ENCODE results near the gene DRAXIN.
A peak's percentile ranks its signal among the peaks of the same experiment; 100 is the strongest.

Gene DRAXIN

DNA sequence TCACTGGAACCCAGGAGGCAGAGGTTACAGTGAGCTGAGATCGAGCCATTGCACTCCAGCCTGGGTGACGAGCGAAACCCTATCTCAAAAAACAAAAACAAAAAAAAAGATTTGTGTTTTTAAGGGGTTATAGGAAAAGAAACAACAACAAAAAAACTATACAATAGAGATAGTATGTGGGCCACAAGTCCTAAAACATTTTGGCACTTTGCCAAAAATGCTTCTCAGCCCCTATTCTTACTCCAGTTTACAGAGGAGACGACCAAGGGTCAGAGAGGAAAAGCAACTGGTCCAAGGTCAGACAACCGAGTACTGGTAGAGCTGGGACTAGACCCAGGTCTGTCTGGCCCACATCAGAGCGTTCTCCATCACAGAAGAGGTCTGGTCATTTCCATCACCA lies 33.9 kb upstream of the DRAXIN start:
- TF ChIP-seq, protein P1, sequence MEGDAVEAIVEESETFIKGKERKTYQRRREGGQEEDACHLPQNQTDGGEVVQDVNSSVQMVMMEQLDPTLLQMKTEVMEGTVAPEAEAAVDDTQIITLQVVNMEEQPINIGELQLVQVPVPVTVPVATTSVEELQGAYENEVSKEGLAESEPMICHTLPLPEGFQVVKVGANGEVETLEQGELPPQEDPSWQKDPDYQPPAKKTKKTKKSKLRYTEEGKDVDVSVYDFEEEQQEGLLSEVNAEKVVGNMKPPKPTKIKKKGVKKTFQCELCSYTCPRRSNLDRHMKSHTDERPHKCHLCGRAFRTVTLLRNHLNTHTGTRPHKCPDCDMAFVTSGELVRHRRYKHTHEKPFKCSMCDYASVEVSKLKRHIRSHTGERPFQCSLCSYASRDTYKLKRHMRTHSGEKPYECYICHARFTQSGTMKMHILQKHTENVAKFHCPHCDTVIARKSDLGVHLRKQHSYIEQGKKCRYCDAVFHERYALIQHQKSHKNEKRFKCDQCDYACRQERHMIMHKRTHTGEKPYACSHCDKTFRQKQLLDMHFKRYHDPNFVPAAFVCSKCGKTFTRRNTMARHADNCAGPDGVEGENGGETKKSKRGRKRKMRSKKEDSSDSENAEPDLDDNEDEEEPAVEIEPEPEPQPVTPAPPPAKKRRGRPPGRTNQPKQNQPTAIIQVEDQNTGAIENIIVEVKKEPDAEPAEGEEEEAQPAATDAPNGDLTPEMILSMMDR (conservative IDR thresholded peaks at IDR 0.05; ENCODE audit: low read depth, low read length) = no peak
- no peak overlapping the region for H3K4me3 ChIP-seq (ENCODE audit: low read length)
- no peak for DNase-seq (ENCODE audit: low read depth)

DNA sequence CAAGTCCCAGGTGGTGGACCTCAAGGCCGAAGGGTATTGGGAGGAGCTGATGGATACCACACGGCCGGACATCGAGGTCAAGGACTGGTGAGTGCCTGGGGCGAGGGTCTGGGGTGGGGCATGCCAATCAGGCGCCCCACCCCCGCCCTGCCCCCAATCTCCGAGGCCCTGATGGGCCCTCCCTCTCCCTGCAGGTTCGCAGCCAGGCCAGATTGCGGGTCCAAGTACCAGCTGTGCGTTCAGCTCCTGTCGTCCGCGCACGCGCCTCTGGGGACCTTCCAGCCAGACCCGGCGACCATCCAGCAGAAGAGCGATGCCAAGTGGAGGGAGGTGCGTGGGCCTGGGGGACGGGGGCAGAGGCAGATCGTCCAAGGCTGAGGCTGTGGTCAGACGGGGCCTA lies 33.0 kb upstream of the DRAXIN start:
- DNase-seq (ENCODE audit: low read depth) = no peak
- H3K4me3 ChIP-seq (ENCODE audit: low read length) = no peak overlapping the region
- TF ChIP-seq, protein P1 (conservative IDR thresholded peaks at IDR 0.05; ENCODE audit: low read depth, low read length) = no peak

DNA sequence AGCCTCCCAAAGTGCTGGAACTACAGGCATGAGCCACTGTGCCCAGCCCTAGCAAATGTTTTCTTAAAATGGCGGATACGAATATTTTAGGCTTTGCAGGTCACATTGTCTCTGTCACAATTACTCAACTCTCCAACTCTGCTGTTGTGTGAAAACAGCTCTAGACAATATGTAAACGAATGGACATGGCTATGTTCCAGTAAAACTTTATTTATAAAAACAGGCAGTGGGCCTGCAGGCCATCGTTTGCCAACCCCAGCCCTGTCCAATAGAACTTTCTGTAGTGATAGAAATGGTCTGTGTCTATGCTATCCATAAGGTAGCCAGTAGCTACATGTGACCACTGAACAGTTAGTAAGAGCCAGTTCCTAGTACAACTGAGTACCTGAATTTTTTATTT lies 31.8 kb upstream of the DRAXIN start:
- DNase-seq (ENCODE audit: low read depth) = no peak
- no peak overlapping the region for H3K4me3 ChIP-seq (ENCODE audit: low read length)
- TF ChIP-seq, protein P1 (conservative IDR thresholded peaks at IDR 0.05; ENCODE audit: low read depth, low read length) = no peak

DNA sequence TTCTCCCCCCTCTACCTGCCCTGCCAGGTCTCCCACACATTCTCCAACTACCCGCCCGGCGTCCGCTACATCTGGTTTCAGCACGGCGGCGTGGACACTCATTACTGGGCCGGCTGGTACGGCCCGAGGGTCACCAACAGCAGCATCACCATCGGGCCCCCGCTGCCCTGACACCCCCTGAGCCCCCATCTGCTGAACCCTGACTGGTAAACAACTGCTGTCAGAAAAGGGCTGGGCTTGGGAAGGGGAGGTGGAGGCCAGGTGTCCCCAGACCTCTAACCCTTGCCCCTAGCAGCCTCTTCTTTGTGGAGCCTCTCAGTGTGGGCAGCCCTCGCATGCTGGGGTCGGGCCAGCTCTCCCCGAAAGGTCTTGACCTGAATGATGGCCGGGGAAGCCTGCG lies 30.4 kb upstream of the DRAXIN start:
- H3K4me3 ChIP-seq (ENCODE audit: low read length) = no peak overlapping the region
- TF ChIP-seq, protein P1 (conservative IDR thresholded peaks at IDR 0.05; ENCODE audit: low read depth, low read length) = no peak
- no peak for DNase-seq (ENCODE audit: low read depth)

DNA sequence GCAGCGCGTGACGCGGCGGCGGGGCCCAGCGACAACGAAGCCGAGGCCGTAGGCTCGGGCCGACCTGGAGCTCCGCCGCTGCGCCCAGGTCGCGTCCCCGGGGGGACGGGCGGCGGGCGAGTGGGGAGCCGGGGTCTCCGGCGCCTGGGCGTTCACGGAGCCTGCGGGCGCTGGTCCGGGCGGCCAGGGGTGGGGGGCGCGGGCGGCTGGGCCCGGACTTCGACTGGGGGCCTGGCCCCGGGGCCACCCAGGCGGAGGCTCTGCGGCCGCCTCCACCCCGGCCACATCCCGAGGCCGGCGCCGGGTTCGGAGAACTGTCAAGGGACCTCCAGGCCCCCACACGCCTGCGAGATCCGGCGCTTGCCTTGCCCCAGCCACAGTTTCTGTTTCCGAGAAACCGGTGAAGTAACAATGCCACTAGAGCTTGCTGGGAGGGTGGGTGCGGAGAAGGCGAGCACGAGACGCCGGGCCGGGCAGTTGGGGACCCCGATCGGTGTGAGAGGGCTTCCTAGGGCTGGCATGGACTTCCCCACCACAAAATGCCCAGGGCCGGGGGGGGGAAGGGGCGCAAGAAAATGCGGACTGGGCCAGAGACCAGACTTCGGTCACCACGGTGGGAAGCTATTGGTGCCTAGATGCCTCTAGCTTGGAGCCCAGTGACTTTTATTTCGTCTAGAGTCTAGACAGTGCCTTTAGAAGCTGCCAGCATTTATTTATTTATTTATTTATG lies 27.0 kb upstream of the DRAXIN start:
- no peak for DNase-seq (ENCODE audit: low read depth)
- H3K4me3 ChIP-seq (ENCODE audit: low read length) = peak overlapping the region; percentile 46
- TF ChIP-seq, protein P1 (conservative IDR thresholded peaks at IDR 0.05; ENCODE audit: low read depth, low read length) = no peak

DNA sequence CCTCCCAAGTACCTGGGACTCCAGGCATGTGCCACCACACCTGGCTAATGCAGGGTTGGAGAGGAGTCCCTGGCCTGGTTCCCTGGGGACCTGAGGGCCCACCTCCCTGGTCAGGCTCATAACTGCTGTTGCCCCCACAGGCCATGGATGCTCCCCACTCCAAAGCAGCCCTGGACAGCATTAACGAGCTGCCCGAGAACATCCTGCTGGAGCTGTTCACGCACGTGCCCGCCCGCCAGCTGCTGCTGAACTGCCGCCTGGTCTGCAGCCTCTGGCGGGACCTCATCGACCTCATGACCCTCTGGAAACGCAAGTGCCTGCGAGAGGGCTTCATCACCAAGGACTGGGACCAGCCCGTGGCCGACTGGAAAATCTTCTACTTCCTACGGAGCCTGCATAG lies 23.0 kb upstream of the DRAXIN start:
- no peak for DNase-seq (ENCODE audit: low read depth)
- TF ChIP-seq, protein P1 (conservative IDR thresholded peaks at IDR 0.05; ENCODE audit: low read depth, low read length) = no peak
- H3K4me3 ChIP-seq (ENCODE audit: low read length) = no peak overlapping the region

DNA sequence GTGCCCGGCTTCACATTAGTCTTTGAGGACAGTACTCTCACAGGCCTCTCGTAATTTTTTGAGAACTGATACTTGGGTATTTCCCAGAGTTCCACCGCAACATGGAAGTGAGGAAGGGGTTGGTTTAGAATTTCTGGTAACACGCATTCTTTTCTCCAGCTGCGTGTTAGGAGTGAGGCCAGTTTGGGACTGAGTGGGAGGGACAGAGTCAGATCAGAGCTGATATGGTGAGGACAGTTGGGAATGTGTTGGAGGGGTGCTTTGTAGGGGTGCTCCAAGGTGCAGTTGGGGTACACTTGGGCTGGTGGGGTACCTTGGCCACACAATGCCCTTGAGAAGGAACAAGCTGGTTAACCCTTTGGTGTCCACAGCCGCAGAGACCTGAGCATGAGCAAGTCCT lies 20.8 kb upstream of the DRAXIN start:
- no peak for DNase-seq (ENCODE audit: low read depth)
- H3K4me3 ChIP-seq (ENCODE audit: low read length) = no peak overlapping the region
- TF ChIP-seq, protein P1 (conservative IDR thresholded peaks at IDR 0.05; ENCODE audit: low read depth, low read length) = no peak

All from retinal pigment epithelial cell (primary cell).